Smooth muscle cell (in vitro differentiated cells): Measurements from ENCODE around the gene CROCC2. TPM values are rescaled to one million over a fixed set of nuclear protein-coding genes. Genes with fewer than 3 reads are reported as not detected.

Experiments used
- DNase-seq: peaks from one replicate; lab custom pipeline; 2025; ENCODE audit not compliant: unreplicated experiment; lab: John Stamatoyannopoulos, UW
- H2AFZ ChIP-seq: fragments of 200-600 bp; sonication (generic); 2 replicates; pipeline ENCODE4 v1.6.0; 2016; ENCODE audit warnings: antibody characterized with exemption, low read depth, mild to moderate bottlenecking
- H3F3A ChIP-seq: fragments of 200-600 bp; sonication (generic); 2 replicates; pipeline ENCODE4 v1.6.0; 2017; ENCODE audit warnings: antibody characterized with exemption, low read depth
- H3K27ac ChIP-seq: fragments of 200-600 bp; sonication (generic); 2 replicates; pipeline ENCODE4 v1.5.1; 2016; ENCODE audit warnings: low read depth, mild to moderate bottlenecking
- H3K27me3 ChIP-seq: fragments of 200-600 bp; sonication (generic); 2 replicates; pipeline ENCODE4 v1.6.1; 2016; ENCODE audit warnings: low read depth, mild to moderate bottlenecking
- H3K36me3 ChIP-seq: fragments of 200-600 bp; sonication (generic); 2 replicates; pipeline ENCODE4 v1.5.1; 2016; ENCODE audit warnings: low read depth
- H3K4me1 ChIP-seq: fragments of 200-600 bp; sonication (generic); 2 replicates; pipeline ENCODE4 v1.5.1; 2016; ENCODE audit warnings: low read depth
- H3K4me2 ChIP-seq: fragments of 200-600 bp; sonication (generic); 2 replicates; pipeline ENCODE4 v1.6.0; 2016; ENCODE audit warnings: mild to moderate bottlenecking
- H3K4me3 ChIP-seq: fragments of 200-600 bp; sonication (generic); 2 replicates; pipeline ENCODE4 v1.5.1; 2016; ENCODE audit warnings: mild to moderate bottlenecking
- H3K79me2 ChIP-seq: fragments of 200-600 bp; sonication (generic); 2 replicates; pipeline ENCODE4 v1.6.0; 2016; ENCODE audit warnings: low read depth, mild to moderate bottlenecking
- H3K9ac ChIP-seq: fragments of 200-600 bp; sonication (generic); 2 replicates; pipeline ENCODE4 v1.6.0; 2016; ENCODE audit warnings: low read depth
- H3K9me3 ChIP-seq: fragments of 200-600 bp; sonication (generic); replicated peaks from 2 replicates; pipeline ENCODE4 v1.5.1; 2016; ENCODE audit warnings: low read depth
- H4K20me1 ChIP-seq: fragments of 200-600 bp; sonication (generic); 2 replicates; pipeline ENCODE4 v1.6.0; 2016; ENCODE audit warnings: low read depth
- WGBS: methylation state at CpG from one replicate; pipeline ENCODE4 v1.1.7; 2016; ENCODE audit warnings: low lambda C conversion rate; 5-methylcytosine and 5-hydroxymethylcytosine counted together
- polyA plus RNA-seq: library from polyadenylated mRNA; unstranded; fragments of >200 nt; fragmentation: Nextera tagmentation; extraction: Ambion mirVana; gene quantifications from 2 replicates; pipeline ENCODE4 v1.2.1, GENCODE V29; 2016
- total RNA-seq: library from RNA; depleted of rRNA; stranded (reverse); fragments of >200 nt; gene quantifications from 2 replicates; pipeline ENCODE4 v1.2.3, GENCODE V29; 2014
- TF ChIP-seq, protein P1 (sequence below): fragments of 200-600 bp; sonication (generic); IDR thresholded peaks from 2 replicates; pipeline ENCODE4 v1.5.1; 2017; ENCODE audit warnings: borderline replicate concordance, mild to moderate bottlenecking, antibody characterized with exemption; ENCODE audit not compliant: insufficient read depth, poor library complexity, severe bottlenecking

CROCC2 gene
- total and polyA plus RNA-seq, 2 experiments from 2014 or later, result not detected

DNA sequence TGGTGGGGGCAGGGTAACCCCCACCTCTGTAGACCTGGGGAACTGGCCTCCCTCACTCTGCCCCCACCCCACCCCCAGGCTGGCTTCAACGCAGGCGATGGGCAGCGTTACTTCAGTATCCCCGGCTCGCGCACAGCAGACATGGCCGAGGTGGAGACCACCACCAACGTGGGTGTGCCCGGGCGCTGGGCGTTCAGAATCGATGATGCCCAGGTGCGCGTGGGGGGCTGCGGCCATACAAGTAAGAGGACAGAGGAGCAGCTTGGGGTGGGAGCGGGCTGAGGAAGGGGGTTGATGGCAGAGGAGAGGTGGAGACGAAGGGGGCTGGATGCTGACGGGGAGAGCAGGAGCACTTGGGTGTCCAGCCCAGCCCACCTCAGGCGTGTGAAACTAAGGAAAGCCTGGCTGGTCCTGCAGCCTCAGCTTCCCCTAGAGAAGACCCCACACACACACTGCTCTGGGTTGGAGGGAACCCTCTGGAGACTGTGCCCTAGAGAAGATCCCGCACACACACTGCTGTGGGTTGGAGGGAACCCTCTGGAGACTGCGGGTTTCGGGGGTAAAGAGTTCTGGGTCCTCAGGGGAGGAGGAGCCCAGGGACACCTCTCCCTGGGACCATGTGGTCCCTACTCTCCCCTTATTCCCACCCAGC lies 128.5 kb downstream of the CROCC2 start:
- 92% methylated on average over 20 of the region's 22 CpGs for WGBS
- Histone ChIP-seq H3K79me2 (no peaks in the 10 kb centered on the region), H3K27me3 (peaks cover 33% of the 10 kb centered on the region), H3K9me3 (no peaks in the 10 kb centered on the region), H3K4me1 (peaks cover 3% of the 10 kb centered on the region), H4K20me1 (no peaks in the 10 kb centered on the region), H2AFZ (no peak overlapping the region), H3K4me3 (no peak overlapping the region), H3K36me3 (no peaks in the 10 kb centered on the region), H3K27ac (no peak overlapping the region), H3K9ac (no peak overlapping the region), H3F3A (no peaks in the 10 kb centered on the region), H3K4me2 (no peak overlapping the region)
- DNase-seq, result no peak
- TF ChIP-seq, protein P1, sequence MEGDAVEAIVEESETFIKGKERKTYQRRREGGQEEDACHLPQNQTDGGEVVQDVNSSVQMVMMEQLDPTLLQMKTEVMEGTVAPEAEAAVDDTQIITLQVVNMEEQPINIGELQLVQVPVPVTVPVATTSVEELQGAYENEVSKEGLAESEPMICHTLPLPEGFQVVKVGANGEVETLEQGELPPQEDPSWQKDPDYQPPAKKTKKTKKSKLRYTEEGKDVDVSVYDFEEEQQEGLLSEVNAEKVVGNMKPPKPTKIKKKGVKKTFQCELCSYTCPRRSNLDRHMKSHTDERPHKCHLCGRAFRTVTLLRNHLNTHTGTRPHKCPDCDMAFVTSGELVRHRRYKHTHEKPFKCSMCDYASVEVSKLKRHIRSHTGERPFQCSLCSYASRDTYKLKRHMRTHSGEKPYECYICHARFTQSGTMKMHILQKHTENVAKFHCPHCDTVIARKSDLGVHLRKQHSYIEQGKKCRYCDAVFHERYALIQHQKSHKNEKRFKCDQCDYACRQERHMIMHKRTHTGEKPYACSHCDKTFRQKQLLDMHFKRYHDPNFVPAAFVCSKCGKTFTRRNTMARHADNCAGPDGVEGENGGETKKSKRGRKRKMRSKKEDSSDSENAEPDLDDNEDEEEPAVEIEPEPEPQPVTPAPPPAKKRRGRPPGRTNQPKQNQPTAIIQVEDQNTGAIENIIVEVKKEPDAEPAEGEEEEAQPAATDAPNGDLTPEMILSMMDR, result no peak

DNA sequence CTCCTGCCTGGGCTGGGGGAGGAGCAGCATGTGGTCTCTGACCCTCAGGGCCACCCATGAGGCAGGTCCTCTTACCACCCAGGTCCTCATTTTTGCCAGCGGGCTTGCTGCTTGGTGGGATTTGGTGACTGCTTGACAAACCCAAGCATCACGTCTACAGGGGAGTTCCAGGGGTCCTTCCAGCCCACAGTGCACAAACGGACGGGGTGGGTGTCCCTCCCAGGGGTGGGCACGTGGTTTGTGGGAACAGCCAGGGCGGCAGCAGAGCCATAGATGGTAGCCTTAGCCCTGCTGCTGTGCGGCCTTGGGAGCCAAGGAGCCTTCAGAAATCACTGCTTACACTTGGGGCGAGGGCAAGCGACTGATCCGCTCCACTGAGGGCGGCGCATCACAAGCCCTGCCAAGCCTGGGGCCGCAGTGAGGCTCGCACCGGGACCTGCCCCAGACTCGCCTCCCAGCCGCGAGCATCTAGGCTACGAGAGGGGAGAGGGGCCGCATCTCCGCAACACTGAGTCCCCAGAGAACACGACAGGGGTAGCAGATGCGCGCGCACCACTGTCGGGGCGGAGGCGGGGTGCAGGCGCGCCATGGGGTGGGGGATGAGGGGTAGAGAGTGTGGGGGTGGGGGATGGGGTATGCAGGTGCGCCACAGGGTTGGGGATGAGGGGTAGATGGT lies 129.1 kb downstream of the CROCC2 start:
- Histone ChIP-seq H3K4me1 (peaks cover 3% of the 10 kb centered on the region), H4K20me1 (no peaks in the 10 kb centered on the region), H3K4me2 (no peak overlapping the region), H3K36me3 (no peaks in the 10 kb centered on the region), H2AFZ (no peak overlapping the region), H3F3A (no peaks in the 10 kb centered on the region), H3K27me3 (peaks cover 33% of the 10 kb centered on the region), H3K27ac (no peak overlapping the region), H3K9ac (no peak overlapping the region), H3K9me3 (no peaks in the 10 kb centered on the region), H3K79me2 (no peaks in the 10 kb centered on the region), H3K4me3 (no peak overlapping the region)
- DNase-seq, result no peak
- WGBS, result 39% methylated on average over 30 of the region's 31 CpGs
- TF ChIP-seq, protein P1, result no peak

DNA sequence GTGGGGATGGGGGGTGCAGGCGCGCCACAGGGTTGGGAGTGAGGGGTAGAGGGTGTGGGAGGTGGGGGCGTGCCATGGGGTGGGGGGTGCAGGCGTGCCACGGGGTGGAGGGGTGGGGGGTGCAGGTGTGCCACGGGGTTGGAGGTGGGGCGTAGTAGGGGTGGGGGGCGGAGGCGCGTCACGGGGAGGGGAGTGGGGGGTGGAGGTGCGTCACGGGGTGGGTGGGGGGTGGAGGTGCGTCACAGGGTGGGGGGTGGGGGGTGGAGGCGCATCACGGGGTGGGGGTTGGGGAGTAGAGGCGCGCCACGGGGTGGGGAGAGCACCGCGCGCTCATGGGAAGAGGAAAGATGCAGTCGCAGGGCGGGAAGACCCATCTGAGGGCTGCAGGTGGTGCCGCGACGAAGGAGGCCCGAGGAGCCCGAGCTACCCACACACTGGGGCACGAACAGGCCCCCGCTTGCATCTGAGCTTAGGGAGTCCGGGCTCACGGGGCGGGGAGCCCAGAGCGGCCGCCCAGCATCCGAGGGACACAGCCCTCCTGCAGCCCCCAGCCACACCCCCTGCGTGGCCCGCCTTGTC lies 129.8 kb downstream of the CROCC2 start:
- TF ChIP-seq, protein P1, result no peak
- Histone ChIP-seq H2AFZ (no peak overlapping the region), H3K27ac (no peak overlapping the region), H3K9ac (no peak overlapping the region), H4K20me1 (no peaks in the 10 kb centered on the region), H3F3A (no peaks in the 10 kb centered on the region), H3K4me1 (peaks cover 3% of the 10 kb centered on the region), H3K36me3 (no peaks in the 10 kb centered on the region), H3K9me3 (no peaks in the 10 kb centered on the region), H3K4me2 (peak overlapping the region; percentile 74), H3K79me2 (no peaks in the 10 kb centered on the region), H3K4me3 (no peak overlapping the region), H3K27me3 (peaks cover 36% of the 10 kb centered on the region)
- 11% methylated on average over 11 of the region's 39 CpGs for WGBS
- DNase-seq, result no peak
